HG03139 (cell line): Measurements from ENCODE around the gene FBXO33.

ENCODE experiments used
- ATAC-seq: cut with Tn5 transposase; IDR thresholded peaks from one replicate; pipeline ENCODE4 v1.9.1; 2021; ENCODE audit not compliant: unreplicated experiment

FBXO33 gene

DNA sequence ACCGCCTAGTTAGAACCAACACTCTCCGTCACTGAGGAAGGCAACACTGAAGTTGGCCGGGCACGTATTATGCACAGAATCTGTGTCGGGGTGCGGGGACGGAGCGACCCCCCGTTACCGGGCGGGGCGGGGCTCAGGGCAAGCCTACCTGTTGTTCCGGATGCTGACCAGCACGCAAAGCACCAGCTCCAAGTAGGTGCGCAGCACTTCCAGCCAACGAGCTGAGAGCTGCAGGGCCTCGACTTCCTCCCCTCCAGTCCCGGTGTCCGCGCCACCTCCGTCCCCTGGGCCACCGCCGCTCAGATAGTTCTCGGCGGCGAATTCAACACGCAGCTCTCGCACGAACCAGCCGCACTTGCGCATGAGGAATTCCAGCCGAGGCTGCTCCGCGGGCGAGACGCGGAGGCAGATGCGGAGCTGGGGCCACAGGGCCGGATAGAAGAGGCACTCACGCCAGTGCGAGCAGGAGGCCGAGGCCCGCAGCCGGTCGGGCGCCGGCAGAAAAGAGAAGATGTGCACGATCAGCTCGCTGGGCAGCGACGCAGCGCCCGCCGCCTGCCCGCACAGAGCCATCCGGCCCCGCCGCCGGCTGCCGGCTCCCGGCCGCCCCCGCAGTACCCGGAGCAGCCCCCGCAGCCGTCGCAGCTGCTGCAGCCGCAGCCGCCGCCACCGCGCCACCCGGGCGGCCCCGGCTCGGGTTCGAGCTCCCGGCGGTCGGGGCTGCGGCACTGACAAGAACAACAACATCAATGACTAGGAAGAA is 636 bp downstream of the FBXO33 start:
- ATAC-seq: peak; percentile 10

DNA sequence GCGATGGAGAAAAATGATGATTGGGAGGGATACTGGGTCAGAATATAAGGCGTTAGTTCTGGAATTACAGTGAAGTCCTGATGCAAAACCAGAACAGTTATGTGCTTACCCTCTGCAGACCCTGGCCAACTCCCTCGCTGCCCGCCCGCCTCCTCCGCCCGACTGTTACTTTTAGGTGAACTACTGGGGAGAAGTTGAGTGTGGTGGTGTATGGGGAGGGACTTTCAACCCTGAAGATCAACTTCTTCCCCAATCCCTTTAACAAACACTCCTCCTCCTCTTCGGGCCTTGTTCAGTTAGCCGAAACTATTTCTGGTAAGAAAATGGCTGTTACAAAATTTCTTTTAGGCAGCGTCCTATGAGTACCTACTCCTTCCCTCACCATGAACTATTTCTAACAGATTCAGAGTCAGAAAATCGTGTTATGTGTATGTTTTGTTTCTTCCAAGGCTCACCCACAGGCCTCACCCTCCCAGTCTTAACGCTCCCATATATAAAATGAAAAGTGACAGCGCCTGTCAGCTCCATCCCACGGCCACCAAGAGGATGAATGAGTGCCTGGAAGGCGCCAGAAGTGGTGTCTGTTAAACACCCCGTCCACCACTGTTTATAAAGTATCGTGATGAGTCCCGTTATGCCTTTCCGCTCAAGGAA is 1.3 kb downstream of the FBXO33 start:
- peak; percentile 3 for ATAC-seq

DNA sequence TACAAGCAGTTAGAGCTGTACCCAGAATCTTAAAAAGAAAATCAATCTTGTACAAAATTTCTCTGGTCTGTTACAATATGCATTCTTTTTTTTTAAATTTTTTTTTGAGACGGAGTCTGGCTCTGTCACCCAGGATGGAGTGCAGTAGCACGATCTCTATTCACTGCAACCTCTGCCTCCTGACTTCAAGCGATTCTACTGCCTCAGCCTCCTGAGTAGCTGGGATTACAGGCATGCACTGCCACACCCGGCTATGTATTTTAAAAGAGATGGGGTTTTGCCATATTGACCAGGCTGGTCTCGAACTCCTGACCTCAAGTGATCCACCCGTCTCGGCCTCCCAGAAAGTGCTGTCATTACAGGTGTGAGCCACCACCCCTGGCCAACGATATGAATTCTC is 4.1 kb downstream of the FBXO33 start:
- ATAC-seq: no peak

DNA sequence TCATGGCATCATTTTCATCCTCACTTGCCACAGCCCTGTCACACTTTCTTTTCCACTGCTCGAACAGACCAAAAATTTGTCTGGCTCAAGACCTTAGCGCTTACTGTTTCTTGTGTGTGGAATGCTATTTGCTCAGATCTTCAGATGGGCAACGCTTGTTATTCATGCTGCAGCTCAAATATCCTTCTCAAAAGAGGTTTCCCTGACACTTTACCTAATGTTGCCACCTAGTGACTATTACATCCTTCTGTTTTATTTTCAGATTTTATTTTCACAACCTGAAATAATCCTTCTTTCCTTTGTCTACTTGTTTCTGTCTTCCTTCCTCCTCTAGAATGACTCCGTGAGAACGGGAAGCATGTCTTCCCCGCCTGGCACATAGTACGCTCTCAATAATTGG is 5.6 kb downstream of the FBXO33 start:
- ATAC-seq: no peak

DNA sequence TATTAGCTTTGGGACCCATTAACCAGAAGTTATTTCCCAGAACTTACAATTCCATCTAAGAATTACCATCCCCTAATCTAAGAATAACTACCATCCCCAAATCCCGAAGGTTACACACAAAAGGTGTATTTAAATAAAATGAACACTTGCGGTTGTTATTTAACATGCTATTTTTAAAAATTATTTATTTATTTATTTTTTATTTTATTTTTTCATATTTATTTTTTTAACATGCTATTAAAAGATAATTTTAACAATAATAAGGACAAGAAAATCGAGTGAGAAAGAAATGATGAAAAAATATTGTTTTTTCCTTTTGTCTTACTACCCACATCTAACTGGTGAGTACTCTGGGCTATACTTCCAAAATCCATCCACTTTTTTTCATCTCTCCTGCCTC is 6.3 kb downstream of the FBXO33 start:
- no peak for ATAC-seq

DNA sequence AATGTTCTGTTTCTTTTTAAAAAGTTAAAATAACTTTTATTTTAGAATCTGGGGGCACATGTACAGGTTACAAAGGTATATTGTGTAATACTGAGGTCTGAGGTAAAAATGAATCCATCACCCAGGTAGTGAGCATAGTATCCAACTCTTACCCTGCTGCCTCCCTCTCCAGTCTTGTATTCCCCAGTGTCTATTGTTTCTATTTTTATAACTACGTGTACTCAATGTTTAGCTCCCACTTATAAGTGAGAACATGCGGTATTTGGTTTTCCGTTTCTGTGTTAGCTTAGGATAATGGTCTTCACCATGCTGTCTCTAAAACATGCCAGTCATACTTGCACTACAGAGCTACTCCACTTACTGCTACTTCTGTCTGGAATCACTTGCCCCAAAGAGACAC is 8.4 kb downstream of the FBXO33 start:
- no peak for ATAC-seq

DNA sequence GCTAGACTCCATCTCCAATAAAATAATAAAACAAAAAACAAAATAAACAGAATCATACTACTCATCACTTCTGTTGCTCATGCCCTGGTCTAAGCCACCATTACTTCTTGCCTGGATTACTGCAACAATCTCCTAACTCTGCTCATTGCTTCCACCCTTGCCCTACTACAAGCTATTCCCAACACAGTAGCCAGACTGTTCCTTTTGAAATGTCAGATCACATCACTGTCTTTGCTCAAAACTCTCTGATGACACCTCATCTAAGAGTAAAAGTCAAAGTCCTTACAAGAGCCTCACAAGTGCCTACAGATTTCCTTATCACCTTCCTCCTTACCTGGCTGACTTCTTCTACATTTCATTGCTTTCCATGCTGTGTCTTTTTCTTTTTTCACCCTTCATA is 10.0 kb downstream of the FBXO33 start:
- ATAC-seq: no peak

DNA sequence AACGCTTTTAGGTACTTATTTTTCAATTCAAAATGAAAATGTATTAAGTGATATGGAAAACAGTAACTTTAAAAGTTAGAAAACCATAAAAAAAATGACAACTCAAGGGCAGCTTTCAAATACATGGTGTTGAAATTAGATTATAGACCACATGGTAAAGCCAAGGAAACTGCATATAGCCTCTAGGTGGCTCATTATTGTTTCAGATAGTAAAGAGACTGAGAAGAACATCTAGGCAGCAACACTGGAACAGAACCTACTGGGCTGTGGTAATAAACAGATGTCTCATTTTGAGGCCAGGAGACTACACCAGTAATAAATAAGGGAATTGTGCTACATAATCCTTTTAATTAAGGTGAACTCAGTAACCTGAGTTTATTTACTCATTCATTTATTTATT is 13.0 kb downstream of the FBXO33 start:
- no peak for ATAC-seq

DNA sequence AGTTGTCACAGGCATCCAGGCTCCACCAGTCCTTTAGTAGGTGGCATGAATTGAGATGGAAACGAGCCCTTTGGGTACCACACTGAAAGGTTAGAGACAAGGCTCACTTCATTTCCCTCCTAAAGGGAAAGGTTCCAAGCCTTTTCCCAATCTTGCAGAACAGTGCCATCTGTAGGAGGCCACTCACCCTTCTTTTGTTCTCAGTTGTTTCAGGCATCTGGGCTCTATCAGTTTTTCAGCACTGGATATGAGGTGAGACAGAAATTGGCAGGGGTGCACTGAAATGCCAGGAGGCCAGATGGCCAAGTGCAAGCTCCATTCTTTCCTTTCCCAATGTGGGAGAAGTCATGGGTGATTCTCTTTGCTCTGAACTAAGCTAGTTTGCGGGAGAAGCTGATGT is 15.2 kb downstream of the FBXO33 start:
- ATAC-seq: no peak

DNA sequence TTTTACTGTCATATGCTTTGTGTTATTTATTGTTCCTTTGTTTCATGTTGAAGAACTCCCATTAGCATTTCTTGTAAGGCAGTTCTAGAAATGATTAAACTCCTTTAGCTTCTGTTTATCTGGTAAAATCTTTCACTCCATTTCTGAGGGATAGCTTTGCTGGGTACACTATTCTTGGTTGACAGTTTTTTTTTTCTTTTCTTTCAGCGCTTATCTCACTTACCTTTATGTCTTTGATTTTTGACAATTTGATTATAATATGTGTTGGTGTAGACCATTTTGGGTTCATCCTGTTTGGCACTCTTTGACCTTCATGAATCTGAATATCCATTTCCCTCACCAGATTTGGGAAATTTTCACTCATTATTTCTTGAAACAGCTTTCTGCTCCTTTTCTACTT is 16.2 kb downstream of the FBXO33 start:
- no peak for ATAC-seq

DNA sequence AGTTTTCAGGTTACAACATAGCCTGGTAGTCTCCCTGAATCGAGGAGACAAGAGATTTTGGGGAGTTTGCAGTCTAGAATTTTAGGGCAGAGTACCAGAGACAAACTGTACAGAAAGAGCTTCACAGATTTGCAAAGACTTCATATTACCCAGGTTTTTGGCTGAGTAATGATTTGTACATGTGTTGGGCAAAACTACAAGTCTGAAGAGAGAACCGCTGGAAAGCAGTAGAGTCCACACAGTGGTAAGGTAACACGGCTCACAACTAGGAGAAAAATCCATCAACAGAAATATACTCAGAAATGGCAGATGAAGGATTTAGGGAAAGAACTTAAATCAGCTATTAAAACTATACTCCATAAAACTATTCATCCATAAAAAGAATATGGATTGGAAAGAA is 25.7 kb downstream of the FBXO33 start:
- ATAC-seq: no peak

DNA sequence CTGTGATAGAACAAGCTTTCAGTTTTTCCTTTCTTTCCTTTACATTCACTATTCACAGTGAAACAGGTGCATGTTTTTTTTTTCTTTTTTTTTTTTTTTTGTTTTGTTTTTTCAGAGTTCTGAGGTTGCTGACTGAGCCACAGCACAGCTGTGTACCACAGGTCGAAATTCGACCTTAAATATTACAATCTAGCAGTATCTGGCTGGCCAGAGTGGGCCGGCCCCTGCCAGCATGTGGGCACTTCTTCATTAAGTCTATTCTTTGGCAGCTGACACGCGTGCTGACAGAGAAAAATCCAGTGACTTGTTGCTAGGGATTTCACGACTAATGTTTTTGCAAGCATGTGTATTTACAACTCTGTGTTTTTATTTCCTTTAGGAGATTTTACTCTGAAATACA is 33.9 kb downstream of the FBXO33 start:
- ATAC-seq: no peak

DNA sequence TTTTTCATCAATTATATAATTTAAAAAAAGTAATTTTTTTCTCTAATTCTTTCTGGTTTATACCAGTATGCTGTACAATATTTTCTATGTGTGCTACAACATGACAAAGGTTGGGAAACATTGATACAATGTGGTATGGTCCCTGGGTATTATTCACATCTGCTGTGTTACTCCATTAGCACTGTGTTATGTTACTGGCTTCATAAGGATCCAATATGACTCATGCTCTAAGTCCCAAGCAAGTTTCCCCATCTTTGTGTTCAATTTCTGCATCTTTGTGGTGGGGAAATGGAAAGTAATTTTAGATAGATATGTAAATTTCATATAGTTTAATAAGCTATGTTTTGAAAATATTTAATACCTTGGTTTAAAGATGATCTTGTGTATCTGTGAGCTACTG is 35.8 kb downstream of the FBXO33 start:
- ATAC-seq: no peak

DNA sequence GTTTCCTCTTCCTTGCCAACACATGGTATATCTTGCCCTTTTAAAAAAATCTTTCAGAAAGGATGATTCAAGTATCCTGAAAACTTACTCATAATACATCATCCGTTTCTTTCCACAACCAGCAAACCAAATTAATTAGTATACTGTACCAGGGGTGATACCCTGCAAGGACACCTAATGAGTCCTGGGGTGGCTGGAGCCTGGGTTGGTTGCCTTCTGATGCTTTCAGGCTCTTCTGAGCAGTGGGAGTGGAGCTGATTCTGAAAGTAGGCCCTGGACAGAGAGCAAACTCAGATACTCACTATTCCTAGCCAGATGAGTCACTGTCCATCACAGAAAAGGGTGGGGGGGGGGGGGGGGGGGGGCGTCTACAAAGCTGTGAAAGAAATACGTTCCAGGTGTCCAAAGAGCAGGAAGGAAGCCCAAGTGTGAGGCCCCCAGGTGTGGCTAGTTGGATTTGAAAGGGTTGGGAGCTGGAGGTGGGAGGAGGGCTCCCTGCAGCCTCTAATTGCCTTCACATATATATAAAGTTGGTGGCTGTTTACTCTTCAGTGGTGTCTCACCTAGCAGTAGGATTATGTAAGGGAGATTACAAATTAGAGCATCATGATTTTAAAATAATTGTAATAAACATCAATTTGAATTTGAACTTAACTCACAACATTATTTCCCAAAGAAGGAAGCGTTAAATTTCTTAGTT is 36.5 kb downstream of the FBXO33 start:
- ATAC-seq: no peak

DNA sequence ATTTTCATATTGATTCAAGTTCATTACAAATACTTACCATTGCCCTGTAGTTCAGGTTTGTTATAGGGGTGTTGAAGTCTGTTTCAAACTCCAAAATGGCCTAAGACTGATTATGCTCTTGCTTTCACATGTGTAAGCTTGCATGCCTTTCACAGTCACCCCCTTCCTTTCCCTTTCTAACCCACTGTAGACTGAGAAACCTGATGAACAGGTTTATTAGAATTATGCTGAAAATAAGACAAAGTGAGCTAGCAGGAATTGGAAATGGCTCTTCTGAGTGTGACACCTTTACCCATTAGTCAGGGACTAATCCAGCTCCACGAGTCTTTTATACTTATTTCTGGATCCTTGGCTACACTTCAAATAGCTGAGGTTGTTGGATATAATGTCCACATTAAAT is 38.9 kb downstream of the FBXO33 start:
- no peak for ATAC-seq

DNA sequence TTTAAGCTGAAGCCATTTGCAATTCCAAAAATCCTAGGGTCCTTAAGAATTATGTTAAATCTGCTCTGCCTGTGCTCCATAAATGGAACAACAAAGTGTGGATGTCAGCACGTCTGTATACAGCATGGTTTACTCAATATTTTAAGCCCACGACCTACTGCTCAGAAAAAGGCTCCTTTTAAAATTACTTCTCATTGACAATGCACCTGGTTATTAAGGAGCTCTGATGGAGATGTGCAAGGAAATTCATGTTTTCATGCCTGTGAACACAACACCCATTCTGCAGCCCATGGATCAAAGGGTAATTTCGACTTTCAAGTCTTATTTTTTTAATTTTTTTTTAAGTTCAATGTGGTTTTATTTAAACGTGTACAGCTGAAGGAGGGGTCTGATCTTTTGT is 48.1 kb downstream of the FBXO33 start:
- ATAC-seq: no peak

DNA sequence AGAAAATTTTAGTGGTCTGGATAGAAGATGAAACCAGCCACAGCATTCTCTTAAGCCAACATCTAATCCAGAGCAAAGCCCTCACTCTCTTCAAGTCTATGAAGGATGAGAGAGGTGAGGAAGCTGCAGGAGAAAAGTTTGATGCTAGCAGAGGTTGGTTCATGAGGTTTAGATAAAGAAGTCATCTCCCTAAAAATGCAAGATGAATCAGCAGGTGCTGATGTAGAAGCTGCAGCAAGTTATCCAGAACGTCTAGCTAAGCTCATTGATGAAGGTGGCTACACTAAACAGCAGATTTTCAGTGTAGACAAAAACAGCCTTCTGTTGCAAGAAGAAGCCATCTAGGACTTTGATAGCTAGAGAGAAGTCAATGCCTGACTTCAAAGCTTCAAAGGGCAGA is 48.5 kb downstream of the FBXO33 start:
- no peak for ATAC-seq

DNA sequence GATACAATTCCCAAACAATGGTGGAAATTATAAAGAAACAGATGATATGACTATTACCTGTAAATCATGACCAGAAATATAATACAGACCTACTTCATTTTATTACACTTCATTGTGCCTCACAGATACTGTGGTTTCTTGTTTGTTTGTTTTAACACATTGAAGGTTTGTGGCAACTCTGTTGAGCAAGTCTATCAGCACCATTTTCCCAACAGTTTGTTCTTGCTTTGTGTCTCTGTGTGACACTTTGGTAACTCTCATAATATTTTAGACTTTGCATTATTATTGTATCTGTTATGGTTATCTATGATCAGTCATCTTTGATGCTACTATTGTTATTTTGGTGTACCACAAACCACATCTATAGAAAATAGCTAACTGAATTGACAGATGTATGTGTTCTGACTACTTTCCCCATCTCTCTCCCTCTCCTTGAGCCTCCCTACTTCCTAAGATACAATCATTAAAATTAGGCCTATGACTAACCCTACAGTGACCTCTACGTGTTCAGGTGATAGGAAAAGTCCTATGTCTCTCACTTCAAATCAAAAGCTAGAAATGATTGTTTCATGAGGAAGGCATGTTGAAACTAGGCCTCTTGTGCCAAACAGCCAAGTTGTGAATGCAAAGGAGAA is 49.1 kb downstream of the FBXO33 start:
- peak; percentile 59 for ATAC-seq

DNA sequence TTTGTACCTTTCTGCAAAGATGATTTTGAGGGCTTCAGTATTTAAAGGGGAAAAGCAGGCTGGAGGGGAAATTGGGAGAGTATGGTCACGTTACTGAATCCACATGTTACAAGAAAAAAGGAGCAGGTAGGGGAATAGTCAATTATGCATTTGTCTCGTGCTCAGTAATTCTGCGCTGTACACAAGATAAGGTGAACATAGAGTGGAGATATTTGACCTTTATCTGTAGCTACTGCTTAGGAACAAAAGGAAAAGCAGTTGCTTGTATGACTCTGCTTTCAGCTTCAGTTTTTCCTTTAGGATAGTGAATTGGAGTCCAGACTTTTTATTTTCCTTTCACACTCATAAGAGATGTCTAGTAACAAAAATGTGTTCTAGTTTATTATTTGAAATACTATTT is 49.8 kb downstream of the FBXO33 start:
- no peak for ATAC-seq

DNA sequence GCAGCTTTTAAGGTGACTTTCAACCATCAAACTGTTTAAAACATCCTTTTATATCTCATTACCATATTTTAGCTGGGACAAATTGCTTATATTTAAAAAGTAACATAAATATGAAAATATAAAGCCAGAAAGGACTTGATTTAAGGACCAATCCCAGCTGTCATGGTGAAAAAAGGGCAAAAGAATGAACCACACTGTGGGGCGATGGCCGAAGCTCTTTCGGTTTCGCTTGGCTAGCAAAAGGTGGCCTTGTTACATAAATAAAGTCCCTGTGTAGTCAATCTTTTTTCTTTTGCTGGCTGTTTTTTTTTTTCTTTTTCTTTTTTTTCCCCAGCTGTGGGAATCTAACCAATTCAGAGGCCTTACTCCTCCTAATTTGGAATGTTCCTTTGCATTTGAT is 50.9 kb downstream of the FBXO33 start:
- no peak for ATAC-seq

DNA sequence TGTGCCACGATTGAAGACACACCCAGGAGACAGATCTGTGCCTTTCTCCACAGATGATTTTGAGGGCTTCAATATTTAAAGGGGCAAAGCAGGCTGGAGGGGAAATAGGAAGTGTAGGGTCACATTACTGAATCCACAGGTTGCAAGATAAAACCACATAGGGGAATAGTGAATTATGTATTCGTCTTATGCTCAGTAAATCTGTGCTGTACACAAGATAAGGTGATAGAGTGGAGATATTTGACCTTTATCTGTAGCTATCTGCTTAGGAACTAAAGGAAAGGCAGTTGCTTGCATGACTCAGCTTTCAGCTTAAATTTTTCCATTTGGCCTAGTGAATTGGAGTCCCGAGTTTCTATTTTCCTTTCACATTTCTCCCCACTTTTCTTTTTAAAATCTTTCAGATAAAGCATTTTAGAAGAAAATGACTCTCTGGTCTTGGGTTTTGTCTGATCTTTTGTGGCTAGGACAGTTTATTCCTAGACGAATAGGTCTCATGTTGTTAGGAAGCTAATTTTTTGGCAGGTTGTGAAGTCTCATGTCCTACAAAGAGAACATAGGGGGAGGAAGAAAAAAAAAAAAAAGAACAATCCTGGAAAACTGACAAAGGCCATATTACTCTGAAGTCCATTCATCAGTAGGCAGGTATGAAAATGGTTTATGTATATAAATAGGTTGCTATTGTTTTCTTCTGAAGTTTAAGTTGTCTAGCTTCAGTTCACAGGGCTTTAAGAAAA is 55.4 kb downstream of the FBXO33 start:
- ATAC-seq: no peak
